ENCODE measurements around the gene DPF1.

GRCh38 chr19:38263689-38264485 is 39.9 kb upstream of the DPF1 start:
- TF ChIP-seq, protein P1, sequence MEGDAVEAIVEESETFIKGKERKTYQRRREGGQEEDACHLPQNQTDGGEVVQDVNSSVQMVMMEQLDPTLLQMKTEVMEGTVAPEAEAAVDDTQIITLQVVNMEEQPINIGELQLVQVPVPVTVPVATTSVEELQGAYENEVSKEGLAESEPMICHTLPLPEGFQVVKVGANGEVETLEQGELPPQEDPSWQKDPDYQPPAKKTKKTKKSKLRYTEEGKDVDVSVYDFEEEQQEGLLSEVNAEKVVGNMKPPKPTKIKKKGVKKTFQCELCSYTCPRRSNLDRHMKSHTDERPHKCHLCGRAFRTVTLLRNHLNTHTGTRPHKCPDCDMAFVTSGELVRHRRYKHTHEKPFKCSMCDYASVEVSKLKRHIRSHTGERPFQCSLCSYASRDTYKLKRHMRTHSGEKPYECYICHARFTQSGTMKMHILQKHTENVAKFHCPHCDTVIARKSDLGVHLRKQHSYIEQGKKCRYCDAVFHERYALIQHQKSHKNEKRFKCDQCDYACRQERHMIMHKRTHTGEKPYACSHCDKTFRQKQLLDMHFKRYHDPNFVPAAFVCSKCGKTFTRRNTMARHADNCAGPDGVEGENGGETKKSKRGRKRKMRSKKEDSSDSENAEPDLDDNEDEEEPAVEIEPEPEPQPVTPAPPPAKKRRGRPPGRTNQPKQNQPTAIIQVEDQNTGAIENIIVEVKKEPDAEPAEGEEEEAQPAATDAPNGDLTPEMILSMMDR (IDR thresholded peaks at IDR 0.05; ENCODE audit: insufficient read depth, low read length): no peak
- TF ChIP-seq GABPA (IDR thresholded peaks at IDR 0.05; ENCODE audit: low read depth): no peak

Data from HL-60 (cell line).